ENCODE results near the gene FOXP1. TPM values are rescaled to one million over a fixed set of nuclear protein-coding genes. Genes with fewer than 3 reads are reported as not detected.
"Not testable (repeated sequence)": the region's sequence is repeated elsewhere in the genome, so short reads cannot be mapped to it uniquely, and the experiment has no call there.

FOXP1 gene
- total RNA-seq, 1 donor from 2014 or later: 74.2 TPM

DNA sequence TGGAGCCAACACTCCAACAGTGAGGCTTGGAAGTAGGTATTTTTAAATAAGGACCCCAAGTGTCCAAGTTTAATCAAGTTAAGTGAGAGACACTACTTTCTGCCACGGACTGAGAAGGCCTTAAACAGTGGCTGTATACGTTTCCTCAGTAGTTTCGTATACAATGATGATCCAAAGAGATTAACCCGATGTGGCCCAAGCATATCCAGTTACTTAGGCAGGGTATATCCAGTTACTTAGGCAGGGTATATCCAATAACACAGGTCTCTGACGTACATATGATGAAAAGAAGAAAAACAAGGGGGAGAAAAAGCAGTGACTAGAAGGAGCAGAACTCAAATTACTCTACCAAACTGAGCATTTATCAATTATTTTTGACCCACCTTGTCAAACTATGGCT is 591.4 kb downstream of the FOXP1 start:
- DNase-seq (ENCODE audit: low spot score): no peak

DNA sequence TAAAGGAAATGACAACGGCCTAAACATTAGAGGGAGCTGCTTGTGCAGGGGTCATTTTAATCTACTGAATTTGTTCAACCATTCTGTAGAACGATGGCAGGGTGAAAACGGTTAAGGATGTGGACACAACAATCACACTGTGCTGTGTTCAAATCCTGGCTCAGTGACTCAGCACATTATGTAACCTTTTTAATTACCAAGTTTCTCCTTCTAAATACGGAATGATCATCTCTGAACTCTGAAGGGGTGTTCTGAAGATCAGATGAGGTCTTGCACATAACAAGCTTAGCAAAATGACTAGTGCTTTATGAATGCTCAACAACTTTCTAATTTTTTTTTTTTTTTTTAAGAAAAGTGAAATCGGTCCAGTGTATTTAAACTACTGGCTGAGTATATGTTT is 592.8 kb downstream of the FOXP1 start:
- no peak for DNase-seq (ENCODE audit: low spot score)

DNA sequence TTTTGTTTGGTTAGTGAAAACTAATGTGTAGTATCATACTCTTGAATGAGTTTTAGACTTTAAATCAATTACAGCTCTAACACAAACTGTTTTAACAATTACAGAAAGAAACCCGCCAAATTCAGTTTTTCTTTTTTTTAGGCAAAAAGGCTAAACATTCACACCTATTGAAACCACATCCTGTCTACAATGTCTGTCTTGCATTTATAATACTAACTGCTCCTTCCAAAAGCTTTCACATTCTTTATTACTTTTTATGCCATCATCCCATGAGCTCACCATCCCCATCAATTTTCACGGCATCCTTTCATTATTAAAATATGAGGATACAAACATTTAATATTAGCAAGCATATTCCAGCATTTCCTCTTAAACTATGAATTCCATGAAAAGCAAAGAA is 593.3 kb downstream of the FOXP1 start:
- DNase-seq (ENCODE audit: low spot score): no peak

DNA sequence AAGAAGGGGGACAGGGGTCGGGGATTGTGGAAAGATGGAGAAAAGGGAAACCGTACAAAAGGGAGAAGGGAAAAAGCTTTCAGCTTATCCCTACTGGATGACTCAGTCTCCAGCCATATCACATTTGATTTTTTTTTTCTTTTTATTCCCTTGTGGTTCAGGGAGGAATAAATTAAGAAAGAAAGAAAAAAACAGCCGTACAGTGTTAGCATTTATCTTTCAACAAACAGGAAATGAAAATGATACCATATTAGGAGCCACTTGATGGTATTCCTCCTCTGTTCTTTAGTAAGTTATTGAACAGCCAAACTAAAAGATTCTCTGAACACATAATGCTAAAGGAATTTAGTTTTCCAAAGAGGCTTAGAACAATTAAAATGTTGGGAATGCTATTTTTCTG is 594.4 kb downstream of the FOXP1 start:
- no peak for DNase-seq (ENCODE audit: low spot score)

DNA sequence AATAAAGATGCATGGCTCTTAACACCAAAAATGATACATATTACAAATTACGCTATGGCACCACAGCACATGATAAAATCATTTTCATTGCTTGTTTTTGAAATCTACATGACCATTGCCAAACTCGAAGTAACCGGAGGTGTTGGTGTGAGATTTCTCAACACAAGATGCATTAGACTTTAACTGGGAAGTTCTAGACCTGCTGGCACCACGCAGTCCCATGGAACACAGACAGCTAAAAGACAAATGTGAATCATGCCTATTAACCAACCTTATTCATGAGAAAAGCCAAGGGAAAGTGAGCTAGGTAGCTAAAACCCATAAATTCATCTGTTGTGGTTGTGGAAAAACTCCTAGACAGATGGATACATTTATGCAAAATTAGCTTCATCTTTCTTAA is 595.4 kb downstream of the FOXP1 start:
- no peak for DNase-seq (ENCODE audit: low spot score)

DNA sequence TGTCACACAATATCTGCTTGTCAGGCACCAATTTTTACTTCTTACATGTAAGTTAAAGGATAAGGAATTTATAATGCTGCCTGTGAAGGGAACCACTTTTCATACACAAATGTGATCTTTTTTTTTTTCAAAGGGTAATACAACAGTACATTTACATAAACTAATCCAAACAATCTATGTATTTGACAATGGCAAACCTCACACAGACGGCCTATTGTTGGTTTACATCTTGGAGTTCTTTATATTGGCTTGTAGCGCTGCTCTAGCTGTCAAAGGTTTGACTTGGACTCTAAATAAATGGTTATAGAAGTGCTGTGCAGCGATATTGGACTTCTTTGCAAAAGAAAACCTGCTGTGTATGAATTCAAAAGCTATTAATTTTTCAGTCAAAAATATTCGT is 598.0 kb downstream of the FOXP1 start:
- DNase-seq (ENCODE audit: low spot score): no peak

DNA sequence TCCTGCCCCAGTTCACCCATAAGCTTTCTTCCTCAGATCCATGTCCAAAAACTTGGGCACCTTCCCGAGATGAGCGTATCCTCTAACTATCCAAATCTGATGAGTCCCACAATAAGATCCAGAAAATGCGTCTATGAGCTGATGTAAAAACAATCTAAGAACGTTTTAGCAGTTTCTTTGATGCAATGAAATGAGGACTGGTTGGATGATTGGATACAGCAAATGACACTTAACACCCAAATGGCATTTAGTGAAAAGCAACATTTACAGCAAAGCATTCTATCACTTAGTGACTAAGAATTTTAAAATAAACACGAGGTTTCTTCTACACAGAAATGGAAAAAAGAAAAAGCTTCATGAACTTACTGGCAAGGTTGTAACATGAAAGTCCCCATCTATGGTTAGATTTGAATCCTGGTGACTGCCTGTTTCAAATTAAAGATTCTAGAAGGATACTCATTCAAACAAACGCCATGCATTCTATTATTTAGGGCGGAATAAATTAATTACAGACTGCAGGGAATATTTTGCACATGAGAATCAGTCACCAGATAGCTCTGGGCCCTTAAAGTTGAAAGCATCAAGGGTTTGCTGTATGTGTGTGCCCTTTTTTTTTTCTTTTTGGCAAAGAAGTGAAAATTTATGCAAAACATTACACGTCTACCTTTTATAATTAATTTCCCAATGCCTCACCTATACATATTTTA is 598.6 kb downstream of the FOXP1 start:
- no peak for DNase-seq (ENCODE audit: low spot score)

DNA sequence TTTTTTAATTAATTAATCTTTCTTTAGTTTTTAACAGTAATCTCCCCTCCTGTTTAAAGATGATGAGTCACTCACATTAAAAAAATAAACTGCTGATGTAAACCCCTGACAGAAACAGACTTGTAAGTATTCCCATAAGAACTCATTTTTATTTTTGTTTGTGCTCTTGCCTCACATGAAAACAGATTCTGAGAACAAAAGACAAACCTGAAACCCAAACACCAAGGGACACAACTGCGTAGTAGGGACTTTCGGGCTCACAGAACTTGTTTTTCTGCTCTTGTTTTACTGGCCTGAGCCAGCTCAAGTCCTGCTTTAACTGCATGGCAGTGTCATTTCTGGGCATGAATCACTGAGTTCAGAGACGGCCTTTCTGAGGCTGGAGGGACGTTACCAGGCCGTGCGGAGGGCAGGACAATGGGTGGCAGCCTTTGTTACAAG is 600.8 kb downstream of the FOXP1 start:
- no peak for DNase-seq (ENCODE audit: low spot score)

DNA sequence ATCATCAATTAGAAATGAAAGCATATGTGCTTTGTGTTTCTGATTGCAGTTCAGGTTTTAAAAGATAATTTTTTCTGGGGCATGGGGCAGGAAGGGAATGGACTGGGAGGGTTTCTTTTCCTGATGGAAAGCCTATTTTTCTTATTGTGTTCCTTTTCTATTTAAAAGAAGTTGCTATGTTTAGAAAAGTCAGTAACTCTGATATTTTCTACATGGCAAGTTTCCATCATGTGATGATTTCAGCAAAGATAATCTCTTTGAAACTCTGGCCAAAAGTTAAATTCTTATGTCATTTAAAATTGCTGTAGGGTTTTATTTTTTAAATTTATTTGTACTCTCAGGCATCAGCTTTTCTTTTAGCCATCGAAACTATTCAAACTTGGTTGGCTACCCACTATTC is 601.2 kb downstream of the FOXP1 start:
- DNase-seq (ENCODE audit: low spot score): no peak

DNA sequence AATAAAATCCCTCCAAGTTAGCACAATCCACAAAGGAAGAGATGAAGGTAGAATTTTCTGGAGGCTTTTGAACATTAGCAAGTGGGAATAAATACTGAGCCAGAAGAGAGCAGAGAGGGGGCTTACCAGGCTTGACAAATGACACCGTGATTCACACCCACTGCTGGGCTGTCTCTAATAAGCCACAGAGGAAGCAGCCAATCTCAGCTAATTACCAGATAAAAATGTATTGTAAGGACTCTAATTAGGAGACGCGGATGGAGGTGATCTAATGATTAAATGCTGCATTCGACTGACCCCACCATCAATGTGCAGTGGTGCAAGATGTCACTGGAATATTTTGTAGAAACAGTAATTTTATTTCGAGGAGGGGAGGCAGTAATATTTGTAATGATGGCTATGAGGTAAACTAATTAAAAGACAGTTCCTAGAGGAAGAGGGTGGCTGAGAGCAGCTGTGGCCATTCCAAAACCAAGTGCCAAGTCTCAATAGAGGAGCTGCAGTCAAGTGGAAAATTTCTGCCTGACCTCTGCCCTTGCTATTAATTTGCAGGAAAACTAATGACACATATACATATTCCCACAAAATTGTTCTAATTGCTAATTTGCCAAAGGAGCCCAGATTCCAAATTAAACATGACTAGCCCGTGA is 602.2 kb downstream of the FOXP1 start:
- no peak for DNase-seq (ENCODE audit: low spot score)

DNA sequence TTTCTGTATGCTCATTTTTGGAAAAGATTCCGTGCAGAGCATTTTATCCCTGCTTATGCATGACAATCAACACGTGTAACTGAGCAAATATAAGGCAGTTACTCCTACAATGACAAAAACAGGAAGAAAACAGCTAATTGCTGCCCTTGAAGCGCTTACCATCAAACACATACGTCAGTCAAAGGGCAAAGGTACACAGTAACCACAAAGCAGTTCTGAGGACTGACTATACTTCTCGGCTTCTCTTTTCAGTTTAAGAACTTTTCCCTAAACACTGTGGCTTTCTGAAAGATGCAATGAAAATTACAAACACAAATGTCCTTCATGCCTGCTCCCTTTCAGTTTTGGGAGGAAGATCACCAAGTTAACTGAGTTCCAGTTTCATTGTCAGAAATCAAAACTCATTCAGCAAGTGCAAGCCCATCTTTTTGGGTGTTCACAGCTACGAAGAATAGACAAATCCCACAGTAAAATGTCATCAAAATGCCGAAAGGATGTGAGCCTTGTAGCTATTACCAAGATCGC is 602.8 kb downstream of the FOXP1 start:
- no peak for DNase-seq (ENCODE audit: low spot score)

DNA sequence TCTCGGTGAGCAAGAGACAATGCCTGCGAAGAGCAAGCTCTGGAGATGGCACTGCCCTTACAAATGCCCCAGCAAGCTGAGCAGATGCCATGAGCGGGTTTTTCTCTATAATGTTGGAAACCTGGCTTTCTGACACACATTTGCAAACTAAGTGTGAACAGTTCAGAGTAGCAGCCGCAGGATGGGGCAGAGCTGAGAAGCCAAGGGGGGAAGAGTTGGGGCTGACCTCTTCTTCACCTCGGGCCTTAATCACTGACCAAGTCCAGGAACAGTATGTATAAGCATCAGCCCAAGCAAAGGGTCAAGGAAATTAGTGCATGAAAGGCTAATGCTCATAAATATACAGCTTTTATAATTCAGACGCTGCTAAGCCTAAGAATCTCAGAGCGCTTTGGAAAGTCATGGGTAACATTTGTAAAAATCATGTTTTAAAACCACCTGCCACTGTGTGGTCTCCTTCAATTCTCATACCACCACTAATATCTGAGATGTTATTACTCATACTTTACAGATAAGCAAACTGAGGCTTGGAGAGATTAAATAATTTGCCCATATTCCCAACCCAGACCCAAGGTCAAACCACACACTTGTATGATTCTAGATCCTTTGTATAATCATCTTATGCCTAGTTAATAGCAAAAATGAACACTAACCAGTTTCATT is 603.4 kb downstream of the FOXP1 start:
- DNase-seq (ENCODE audit: low spot score): no peak

DNA sequence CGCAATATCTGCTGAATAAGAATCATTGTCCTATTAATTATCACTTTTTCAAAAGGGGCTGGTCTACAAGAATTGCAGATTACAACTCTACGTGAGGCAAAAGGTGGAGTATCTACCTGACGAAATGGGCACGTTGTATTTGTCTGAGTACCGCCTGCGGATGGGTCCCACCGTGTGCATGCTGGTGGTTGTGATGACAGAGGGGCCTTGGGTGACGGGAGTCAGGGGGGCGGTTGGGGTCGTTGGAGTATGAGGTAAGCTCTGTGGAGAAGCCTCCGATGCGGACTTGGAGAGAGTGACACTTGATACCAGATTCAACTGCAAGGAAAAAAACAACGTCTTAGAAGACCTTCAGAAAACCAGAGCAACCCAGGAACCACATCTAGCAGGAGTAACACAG is 605.8 kb downstream of the FOXP1 start:
- DNase-seq (ENCODE audit: low spot score): no peak

DNA sequence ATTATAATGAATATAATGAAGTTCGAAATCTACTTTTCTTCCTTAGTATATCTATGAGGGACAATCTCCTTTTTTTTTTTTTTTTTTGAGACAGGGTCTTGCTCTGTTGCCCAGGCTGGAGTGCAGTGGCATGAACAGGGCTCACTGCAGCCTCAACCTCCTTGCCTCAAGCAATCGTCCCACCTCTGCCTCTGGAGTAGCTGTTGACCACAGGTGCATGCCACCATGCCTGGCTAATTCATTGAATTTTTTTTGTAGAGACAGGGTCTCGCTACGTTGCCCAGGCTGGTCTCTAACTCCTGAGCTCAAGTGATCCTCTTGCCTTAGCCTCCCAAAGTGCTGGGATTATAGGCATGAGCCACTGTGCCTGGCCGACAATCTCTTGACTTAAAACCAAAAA is 607.5 kb downstream of the FOXP1 start:
- not testable (repeated sequence) for DNase-seq (ENCODE audit: low spot score)

DNA sequence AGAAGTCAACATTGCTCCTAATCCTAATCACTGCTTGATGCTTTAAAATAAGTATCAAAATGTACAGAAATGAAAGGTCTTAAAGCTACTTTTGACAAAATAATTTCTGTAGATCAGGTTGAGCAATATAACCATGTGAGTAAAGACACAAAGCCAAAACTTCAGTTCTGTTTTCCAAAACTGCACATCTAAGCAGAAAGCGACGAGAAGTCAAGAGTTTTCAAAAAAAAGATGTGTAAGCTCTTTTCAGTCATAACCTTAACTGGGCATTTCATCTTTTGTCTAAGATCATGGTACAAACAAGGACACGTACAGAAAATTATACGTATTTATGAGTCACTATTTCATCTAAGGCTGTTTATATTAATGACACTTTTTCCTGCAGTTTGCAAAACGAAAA is 608.8 kb downstream of the FOXP1 start:
- DNase-seq (ENCODE audit: low spot score): no peak

DNA sequence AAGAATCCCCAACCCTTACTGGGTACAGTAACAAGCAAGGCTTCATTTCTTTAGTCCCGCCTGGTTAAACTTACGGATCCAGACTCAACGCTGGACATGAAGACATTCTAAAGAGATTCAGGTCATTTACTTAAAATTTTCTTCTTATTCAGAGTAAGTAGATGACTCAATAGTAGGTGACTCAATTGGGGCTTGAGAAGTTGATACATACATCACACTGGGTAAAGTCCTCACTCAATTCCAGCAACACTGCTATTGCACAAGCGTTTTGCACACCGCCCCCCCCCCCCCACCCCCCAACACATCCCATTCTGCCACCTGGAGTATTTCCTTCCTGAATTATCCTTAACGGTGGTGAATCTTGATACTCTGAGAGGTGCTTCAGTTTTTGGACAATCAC is 610.0 kb downstream of the FOXP1 start:
- no peak for DNase-seq (ENCODE audit: low spot score)

DNA sequence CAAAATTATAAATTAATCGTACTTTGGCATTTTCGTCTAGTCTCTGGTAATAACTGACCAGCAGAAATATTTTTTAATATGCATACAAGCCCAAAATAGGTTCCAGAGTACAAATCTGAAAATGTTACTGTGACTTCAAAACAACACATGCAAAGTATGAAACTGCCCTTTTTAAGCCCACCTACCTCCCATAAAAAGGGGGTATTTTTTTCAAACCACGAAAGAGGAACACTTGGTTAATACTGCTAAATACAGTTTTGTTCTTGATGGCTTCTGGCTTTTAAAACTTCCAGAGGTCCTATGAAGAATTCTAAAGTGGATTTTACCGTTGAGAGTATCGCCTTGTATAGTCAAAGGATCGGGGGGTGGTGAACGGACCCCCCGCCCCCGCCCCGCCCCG is 610.7 kb downstream of the FOXP1 start:
- no peak for DNase-seq (ENCODE audit: low spot score)

DNA sequence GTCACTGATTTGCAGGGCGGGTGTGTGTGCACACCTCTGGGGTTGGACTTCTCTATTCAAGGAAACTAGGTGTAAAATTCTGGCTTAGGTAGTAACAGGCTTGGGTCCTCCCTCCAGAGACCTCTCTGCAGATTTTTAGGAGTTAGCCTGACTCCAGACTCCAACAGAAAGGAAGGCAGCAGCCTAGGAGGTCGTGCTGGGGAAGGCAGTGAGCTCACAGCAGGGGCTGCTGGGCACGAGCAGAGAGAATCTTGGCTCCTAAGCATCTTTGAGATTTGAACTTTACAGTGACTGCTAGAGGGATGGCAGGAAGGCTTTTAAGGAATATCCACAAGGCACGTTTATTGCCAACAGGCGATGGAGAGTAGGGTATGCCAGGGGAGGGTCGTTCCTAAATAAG is 612.6 kb downstream of the FOXP1 start:
- no peak for DNase-seq (ENCODE audit: low spot score)

DNA sequence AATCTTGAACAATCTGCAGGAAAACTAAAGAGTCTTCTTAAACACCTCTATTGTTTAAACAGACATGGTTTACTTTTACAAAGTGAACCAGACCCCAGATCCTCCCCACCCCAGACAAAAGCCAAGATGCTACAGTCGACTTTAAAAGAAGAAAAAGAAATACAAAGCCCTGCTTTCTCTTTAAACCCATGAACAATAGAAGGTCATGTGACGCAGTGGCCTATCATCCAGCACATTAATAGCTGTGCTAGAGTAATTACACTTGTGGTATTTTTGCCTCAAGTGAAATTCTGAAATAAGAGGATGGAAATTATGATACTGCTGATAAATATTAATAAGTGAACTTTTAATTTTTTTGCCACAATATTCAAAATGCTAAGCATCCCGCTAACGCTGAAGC is 613.4 kb downstream of the FOXP1 start:
- no peak for DNase-seq (ENCODE audit: low spot score)

DNA sequence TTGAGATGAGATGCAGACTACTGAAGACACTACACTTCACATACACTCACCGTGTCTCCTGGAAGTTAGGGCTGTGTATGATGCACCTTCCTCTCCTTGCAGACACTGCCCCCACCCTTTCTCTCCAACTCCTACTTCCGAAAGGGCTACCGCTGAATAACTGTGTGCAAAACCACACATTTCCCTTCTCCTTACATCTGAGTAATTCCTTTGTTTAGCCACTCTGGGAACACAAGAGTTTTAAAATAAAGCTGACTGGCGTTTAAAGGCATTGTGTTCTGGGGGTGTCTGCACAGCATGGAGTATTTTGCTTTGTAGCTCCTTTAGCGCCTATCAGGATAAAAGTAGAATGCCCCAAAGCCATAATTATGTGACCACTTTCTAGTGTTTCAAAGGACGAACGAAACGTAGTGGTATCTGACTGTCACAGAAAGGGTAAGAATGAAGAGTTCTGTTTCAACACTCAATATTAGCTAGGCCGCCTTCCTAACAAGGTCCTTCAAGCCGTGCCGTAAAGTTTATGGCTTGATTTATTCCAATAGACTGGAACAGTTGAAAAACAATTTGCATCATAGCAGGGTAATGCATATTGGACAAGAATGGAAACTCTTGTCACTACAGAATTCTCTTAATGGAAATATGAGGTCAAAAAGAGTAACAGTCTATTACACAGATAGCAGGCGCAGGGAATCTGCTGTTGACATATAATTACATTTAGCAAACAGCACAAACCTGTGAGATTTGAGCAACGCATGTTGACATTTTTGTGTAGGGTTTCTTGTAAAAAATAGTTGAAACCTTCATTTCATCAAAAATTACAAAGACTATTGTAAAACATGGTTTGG is 619.9 kb downstream of the FOXP1 start:
- no peak for DNase-seq (ENCODE audit: low spot score)

DNA sequence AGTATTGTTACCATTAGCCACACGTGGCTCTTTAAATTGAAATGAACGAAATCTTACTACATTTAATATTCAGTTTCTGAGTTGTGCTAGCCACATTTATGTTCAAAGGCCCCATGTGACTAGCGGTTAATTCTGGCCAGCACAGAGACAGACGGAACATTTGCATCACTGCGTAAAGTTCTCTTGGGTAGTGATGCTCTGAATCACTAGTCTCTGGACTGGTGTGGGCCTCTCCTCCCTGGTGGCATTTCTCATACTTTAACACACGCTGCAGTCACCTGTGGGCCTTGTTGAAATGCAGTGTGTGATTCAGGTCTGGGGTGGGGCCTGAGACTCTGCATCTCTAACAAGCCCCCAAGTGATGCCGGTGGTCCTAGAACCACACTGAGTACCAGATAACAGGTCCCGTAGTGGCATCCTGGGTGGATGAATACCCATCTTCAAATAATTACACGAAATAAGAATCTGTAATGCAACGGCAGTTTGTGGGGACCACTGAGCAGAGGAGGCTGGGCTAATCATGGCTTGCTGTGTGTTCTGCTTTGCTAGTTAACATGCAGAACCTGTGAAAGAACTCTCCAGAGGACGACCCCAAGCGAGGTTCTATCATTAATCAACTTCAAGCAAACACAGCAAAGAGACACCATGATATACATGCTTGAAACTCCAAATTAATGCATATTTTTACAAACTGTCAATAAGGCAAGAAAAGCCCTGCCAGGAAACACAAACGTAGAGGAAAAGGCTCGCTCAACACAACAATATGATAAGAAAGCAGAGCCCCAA is 623.8 kb downstream of the FOXP1 start:
- no peak for DNase-seq (ENCODE audit: low spot score)

Measured in mesenteric fat pad (tissue), 1 donor.